H1 (cell line): ENCODE measurements around the gene FGGY. TPM values are rescaled to one million over a fixed set of nuclear protein-coding genes. Genes with fewer than 3 reads are reported as not detected.

Experiments used
- ASH2L ChIP-seq: fragments of 200-600, 300-600 bp; sonication (generic); IDR thresholded peaks from one replicate; pipeline ENCODE4 v1.7.1; 2017; ENCODE audit warnings: low read length
- CHD7 ChIP-seq: fragments of 300-600 bp; sonication (generic); IDR thresholded peaks from 2 replicates; pipeline ENCODE4 v1.7.1; 2012; ENCODE audit warnings: low read length, moderate library complexity, mild to moderate bottlenecking, inconsistent platforms; ENCODE audit not compliant: insufficient replicate concordance
- EP300 ChIP-seq, 2 experiments: IDR thresholded peaks; 1 replicate in 1 of 2; 2 replicates in 1 of 2; pipeline ENCODE4 v1.6.1; 2011 to 2012; ENCODE audit warnings: low read depth in 2 of 2, low read length in 2 of 2, mild to moderate bottlenecking in 2 of 2, borderline replicate concordance in 1 of 2, inconsistent platforms in 1 of 2, moderate library complexity in 1 of 2
- GTF2F1 ChIP-seq: IDR thresholded peaks from 2 replicates; pipeline ENCODE4 v1.6.1; 2012; ENCODE audit warnings: low read depth, low read length, improper control_type of control experiment, borderline replicate concordance
- KDM1A ChIP-seq: fragments of 200-600, 300-600 bp; sonication (generic); IDR thresholded peaks from 2 replicates; pipeline ENCODE4 v1.7.1; 2016; ENCODE audit warnings: mild to moderate bottlenecking, low read length, borderline replicate concordance
- USF2 ChIP-seq: IDR thresholded peaks from 2 replicates; pipeline ENCODE4 v1.6.1; 2011; ENCODE audit warnings: low read length, improper control_type of control experiment
- polyA plus RNA-seq, 7 experiments: library from polyadenylated mRNA; depleted of rRNA in 3 of 7; stranded (reverse) in 5 of 7; unstranded in 2 of 7; fragments of >200 nt in 5 of 7; fragments of 200-250 nt in 2 of 7; gene quantifications; 1 replicate in 5 of 7; 2 replicates in 1 of 7; 4 replicates in 1 of 7; pipeline versions ENCODE4 v1.2.1 to v1.2.3, GENCODE V29; 2011 to 2013; ENCODE audit warnings: missing spikeins in 2 of 7, mixed read lengths in 2 of 7
- total RNA-seq: library from RNA; stranded (reverse); fragmentation: NEBNext Ultra II Directional; extraction: Animal tissue kit (Norgen Biotek cat#: 25700); gene quantifications from 2 replicates; pipeline ENCODE4 v1.2.1, GENCODE V29; 2021

The FGGY gene
- total and polyA plus RNA-seq, 2 of the 8 experiments (the other 6 are each of a cell fraction or from before 2014, with no cell fraction given) = 10.3 to 12.5 TPM

- TF ChIP-seq EP300 (IDR thresholded peaks at IDR 0.05; ENCODE audit: borderline replicate concordance in 1 of 2, low read depth in 2 of 2, low read length in 2 of 2) (no peak), USF2 (no peak), ASH2L (no peak), CHD7 (no peak), KDM1A (no peak), GTF2F1 (no peak)
Measured at GRCh38 chr1:59317780-59318179, 20.9 kb downstream of the FGGY start (continued).
